HG03521 (cell line): ENCODE measurements around the gene GLP2R.
A peak's percentile ranks its signal among the peaks of the same experiment; 100 is the strongest.

ENCODE experiments used
- ATAC-seq: cut with Tn5 transposase; IDR thresholded peaks from one replicate; pipeline ENCODE4 v1.9.1; 2021; ENCODE audit warnings: mild to moderate bottlenecking, moderate library complexity; ENCODE audit not compliant: unreplicated experiment

Gene GLP2R

GRCh38 chr17:9895923-9896322 lies 70.2 kb downstream of the GLP2R start:
- no peak for ATAC-seq

GRCh38 chr17:9897372-9897968 lies 71.7 kb downstream of the GLP2R start:
- no peak for ATAC-seq

GRCh38 chr17:9898812-9899211 lies 73.1 kb downstream of the GLP2R start:
- ATAC-seq = no peak

GRCh38 chr17:9899280-9900043 lies 73.7 kb downstream of the GLP2R start:
- ATAC-seq = no peak

GRCh38 chr17:9900044-9900594 lies 74.4 kb downstream of the GLP2R start:
- no peak for ATAC-seq

- no peak for ATAC-seq
Observed at GRCh38 chr17:9900784-9901183, 75.1 kb downstream of the GLP2R start.

- ATAC-seq = no peak
Observed at GRCh38 chr17:9902120-9902519, 76.4 kb downstream of the GLP2R start.

- ATAC-seq = no peak
Observed at GRCh38 chr17:9904277-9905077, 78.8 kb downstream of the GLP2R start.

GRCh38 chr17:9905078-9905415 lies 79.3 kb downstream of the GLP2R start, which contains the start of gene RCVRN:
RCVRN (minus strand) TSS chr17:9905271; CDS start chr17:9905180, 91 bp downstream.
- ATAC-seq = no peak

- ATAC-seq = peak; percentile 43
Observed at GRCh38 chr17:9905902-9906301, 80.2 kb downstream of the GLP2R start.

- no peak for ATAC-seq
Observed at GRCh38 chr17:9906616-9907015, 80.9 kb downstream of the GLP2R start.

- ATAC-seq = no peak
Observed at GRCh38 chr17:9907131-9907530, 81.4 kb downstream of the GLP2R start.

- ATAC-seq = no peak
Observed at GRCh38 chr17:9907883-9908648, 82.3 kb downstream of the GLP2R start.

- no peak for ATAC-seq
Observed at GRCh38 chr17:9908649-9909042, 82.9 kb downstream of the GLP2R start.

GRCh38 chr17:9911089-9911488 lies 85.4 kb downstream of the GLP2R start:
- no peak for ATAC-seq

GRCh38 chr17:9912121-9913099 lies 86.7 kb downstream of the GLP2R start:
- no peak for ATAC-seq

GRCh38 chr17:9913476-9913875 lies 87.8 kb downstream of the GLP2R start:
- no peak for ATAC-seq

GRCh38 chr17:9916108-9916507 lies 90.4 kb downstream of the GLP2R start:
- no peak for ATAC-seq

GRCh38 chr17:9917131-9917530 lies 91.4 kb downstream of the GLP2R start:
- no peak for ATAC-seq

- ATAC-seq = no peak
Observed at GRCh38 chr17:9917801-9918200, 92.1 kb downstream of the GLP2R start.
